HCT116 (cell line): ENCODE measurements around the gene NOL4L. TPM values are rescaled to one million over a fixed set of nuclear protein-coding genes. Genes with fewer than 3 reads are reported as not detected.

Experiments
- ATAC-seq: fragments of 200-7000 bp; cut with Tn5 transposase; 2 replicates; pipeline ENCODE4 v1.9.1; 2020; ENCODE audit warnings: mild to moderate bottlenecking, moderate library complexity
- BruUV-seq: library from RNA; stranded (reverse); fragments of 400-500 nt; replicated peaks from 2 replicates; lab custom pipeline; 2021; lab: Mats Ljungman, UMichigan
- CTCF ChIA-PET: fragments of 300-600 bp; sonication (Branson Sonifier 250); formaldehyde crosslinking; loops from one replicate; lab custom pipeline; 2021; ENCODE audit warnings: antibody characterized with exemption; lab: Charles Lee
- POLR2A ChIA-PET: fragments of 300-600, 350-600 bp; sonication (Branson Sonifier 250); formaldehyde crosslinking; loops from one replicate; lab custom pipeline; 2021; ENCODE audit warnings: antibody characterized with exemption; lab: Charles Lee
- RAD21 ChIA-PET, 2 experiments: fragments of 300-600 bp; sonication (Branson Sonifier 250); formaldehyde crosslinking; loops; one replicate each; lab custom pipeline; 2023; ENCODE audit warnings: low total read pairs in 2 of 2; ENCODE audit not compliant: uncharacterized antibody in 2 of 2, unreplicated experiment in 2 of 2, low non-redundant PET in 1 of 2; lab: Charles Lee
- DNase-seq: peaks from one replicate; pipeline ENCODE4 v3.0.0-alpha.2; 2010; ENCODE audit warnings: low read depth, low spot score
- H2AFZ ChIP-seq: fragments of 200-600 bp; shearing (Covaris generic), sonication (generic); 2 replicates; pipeline ENCODE4 v1.6.1; 2017; ENCODE audit warnings: low read depth, mixed run types, mixed read lengths, antibody characterized with exemption, low read length; ENCODE audit not compliant: poor library complexity, severe bottlenecking
- H3K27ac ChIP-seq: 2 replicates; pipeline ENCODE4 v1.5.1; 2012; ENCODE audit warnings: low read depth, low read length
- H3K27me3 ChIP-seq: fragments of 200-600 bp; sonication (generic); 2 replicates; pipeline ENCODE4 v1.6.1; 2016; ENCODE audit warnings: mixed run types, low read length, mixed read lengths; ENCODE audit not compliant: insufficient read depth
- H3K36me3 ChIP-seq, 2 experiments: fragments of 200-500 bp in 1 of 2; fragments of 200-600 bp in 1 of 2; sonication (Bioruptor generic) in 1 of 2; sonication (generic) in 1 of 2; 2 replicates each; pipeline versions ENCODE4 v1.5.1 to v1.6.1; 2014 to 2016; ENCODE audit warnings: low read length in 2 of 2, inconsistent platforms in 1 of 2, mixed read lengths in 1 of 2, mixed run types in 1 of 2; ENCODE audit not compliant: insufficient read depth in 2 of 2, control insufficient read depth in 1 of 2
- H3K4me1 ChIP-seq, 2 experiments: fragments of 200-600 bp in 1 of 2; sonication (generic) in 1 of 2; 2 replicates each; pipeline versions ENCODE4 v1.5.1 to v1.6.1; 2012 to 2017; ENCODE audit warnings: low read length in 2 of 2, inconsistent platforms in 1 of 2, mild to moderate bottlenecking in 1 of 2, mixed read lengths in 1 of 2, mixed run types in 1 of 2, moderate library complexity in 1 of 2; ENCODE audit not compliant: insufficient read depth in 2 of 2, control insufficient read depth in 1 of 2
- H3K4me2 ChIP-seq: fragments of 200-600 bp; sonication (generic); 2 replicates; pipeline ENCODE4 v1.6.1; 2017; ENCODE audit warnings: mixed run types, low read length, mixed read lengths
- H3K4me3 ChIP-seq, 2 experiments: fragments of 200-600 bp in 1 of 2; sonication (generic) in 1 of 2; replicated peaks in 1 of 2; 2 replicates each; pipeline ENCODE4 v1.5.1; 2011 to 2016; ENCODE audit warnings: low read length in 2 of 2, control low read depth in 1 of 2, low read depth in 1 of 2, mild to moderate bottlenecking in 1 of 2, mixed read lengths in 1 of 2, mixed run types in 1 of 2
- H3K79me2 ChIP-seq: fragments of 200-600 bp; sonication (generic); 2 replicates; pipeline ENCODE4 v1.6.1; 2017; ENCODE audit warnings: mild to moderate bottlenecking, mixed run types, low read length, moderate library complexity, mixed read lengths; ENCODE audit not compliant: insufficient read depth
- H3K9ac ChIP-seq: fragments of 200-600 bp; sonication (generic); 2 replicates; pipeline ENCODE4 v1.6.1; 2016; ENCODE audit warnings: low read length, mixed read lengths
- H3K9me2 ChIP-seq: fragments of 200-600 bp; sonication (generic), shearing (Covaris generic); 2 replicates; pipeline ENCODE4 v1.6.1; 2017; ENCODE audit warnings: mixed run types, mild to moderate bottlenecking, moderate library complexity; ENCODE audit not compliant: insufficient read depth
- H3K9me3 ChIP-seq, 2 experiments: fragments of 200-500 bp in 1 of 2; fragments of 200-600 bp in 1 of 2; sonication (Bioruptor generic) in 1 of 2; sonication (generic) in 1 of 2; 2 replicates each; pipeline ENCODE4 v1.6.1; 2014 to 2017; ENCODE audit warnings: low read length in 2 of 2, mixed read lengths in 2 of 2, inconsistent platforms in 1 of 2, low read depth in 1 of 2, mild to moderate bottlenecking in 1 of 2, mixed run types in 1 of 2, moderate library complexity in 1 of 2; ENCODE audit not compliant: control insufficient read depth in 1 of 2, insufficient read depth in 1 of 2
- H4K20me1 ChIP-seq: fragments of 200-600 bp; sonication (generic), shearing (Covaris generic); 2 replicates; pipeline ENCODE4 v1.6.1; 2017; ENCODE audit warnings: mixed run types, mild to moderate bottlenecking, moderate library complexity; ENCODE audit not compliant: insufficient read depth
- CEBPB ChIP-seq: IDR thresholded peaks from 2 replicates; pipeline ENCODE4 v1.6.1; 2012; ENCODE audit warnings: low read depth
- CTCF ChIP-seq, 3 experiments: fragments of 200-600 bp in 1 of 3; sonication (generic) in 1 of 3; IDR thresholded peaks in 2 of 3; conservative IDR thresholded peaks in 1 of 3; 2 replicates each; pipeline ENCODE4 v1.5.1; 2012 to 2017; ENCODE audit warnings: low read depth in 2 of 3, low read length in 2 of 3, antibody characterized with exemption in 1 of 3, borderline replicate concordance in 1 of 3, control low read depth in 1 of 3, mild to moderate bottlenecking in 1 of 3, mixed read lengths in 1 of 3, mixed run types in 1 of 3, moderate library complexity in 1 of 3; ENCODE audit not compliant: insufficient read depth in 1 of 3
- EGR1 ChIP-seq: IDR thresholded peaks from 2 replicates; pipeline ENCODE4 v1.6.1; 2012; ENCODE audit warnings: low read depth
- EZH2phosphoT487 ChIP-seq: fragments of 200-600 bp; IDR thresholded peaks from 2 replicates; pipeline ENCODE4 v1.6.1; 2018; ENCODE audit warnings: antibody characterized with exemption, borderline replicate concordance
- MAX ChIP-seq: IDR thresholded peaks from 2 replicates; pipeline ENCODE4 v1.6.1; 2012
- POLR2A ChIP-seq: IDR thresholded peaks from 2 replicates; pipeline ENCODE4 v1.7.0; 2011; ENCODE audit warnings: borderline replicate concordance; ENCODE audit not compliant: insufficient read depth, insufficient read length; ENCODE audit errors: extremely low read depth
- RAD21 ChIP-seq: IDR thresholded peaks from 2 replicates; pipeline ENCODE4 v1.6.1; 2012; ENCODE audit warnings: low read depth, mild to moderate bottlenecking
- REST ChIP-seq: IDR thresholded peaks from 2 replicates; pipeline ENCODE4 v1.6.1; 2012; ENCODE audit warnings: low read depth
- YY1 ChIP-seq: IDR thresholded peaks from 2 replicates; pipeline ENCODE4 v1.6.1; 2011; ENCODE audit warnings: low read length, low read depth, moderate library complexity, mild to moderate bottlenecking; ENCODE audit not compliant: insufficient replicate concordance; ENCODE audit errors: extremely low read depth
- ZFX ChIP-seq: fragments of 450-650 bp; IDR thresholded peaks from 2 replicates; pipeline ENCODE4 v1.6.1; 2017
- intact Hi-C: fragments of 100-400 bp; cut with micrococcal nuclease; formaldehyde crosslinking; loops from 2 replicates; pipeline ENCODE4 v1.10.0; 2022
- total RNA-seq: library from RNA; stranded (reverse); gene quantifications from one replicate; pipeline ENCODE4 v1.2.1, GENCODE V29; 2021; ENCODE audit not compliant: unreplicated experiment

The NOL4L gene
- total RNA-seq, 1 experiment from 2014 or later, result 5.9 TPM

- POLR2A ChIA-PET, result no interaction called here
- intact Hi-C loops, result no loop called here
- BruUV-seq, result no TSS peak
Measured at GRCh38 chr20:32455901-32456701, 129.0 kb downstream of the NOL4L start.

More at GRCh38 chr20:32455901-32456701, 129.0 kb downstream of the NOL4L start:
- no peak for ATAC-seq
- CTCF ChIA-PET, result no interaction called here
- H3K4me3 ChIP-seq, result no peak overlapping the region
- H3K9ac ChIP-seq, result no peak overlapping the region
- TF ChIP-seq POLR2A (no peak), REST (no peak), CEBPB (no peak), YY1 (no peak), EZH2phosphoT487 (no peak), ZFX (no peak), RAD21 (no peak), CTCF (IDR thresholded peaks at IDR 0.05 in 2 of 3, conservative IDR thresholded peaks at IDR 0.05 in 1 of 3; ENCODE audit: borderline replicate concordance in 1 of 3, insufficient read depth in 1 of 3, low read depth in 2 of 3, low read length in 2 of 3) (no peak), MAX (no peak), EGR1 (no peak)
- TF ChIP-seq, all 23 proteins: peak for 0
- no peaks in the 10 kb centered on the region for H3K79me2 ChIP-seq
- no peaks in the 10 kb centered on the region for H4K20me1 ChIP-seq
- no peaks in the 10 kb centered on the region for H3K9me3 ChIP-seq
- no peak for DNase-seq
- H2AFZ ChIP-seq, result no peak overlapping the region
- H3K27me3 ChIP-seq, result no peaks in the 10 kb centered on the region
- no peak overlapping the region for H3K27ac ChIP-seq
- no peaks in the 10 kb centered on the region for H3K4me1 ChIP-seq
- H3K9me2 ChIP-seq, result no peaks in the 10 kb centered on the region
- no peak overlapping the region for H3K4me2 ChIP-seq
- H3K36me3 ChIP-seq, result peaks cover 0 to 4% of the 10 kb centered on the region in 2 experiments; a peak in 2 of 4 replicates
- RAD21 ChIA-PET, result no interaction called here
